NB4 (cell line): ENCODE measurements around the gene FAM120B.

Experiments used
- DNase-seq: peaks from one replicate; pipeline ENCODE4 v3.0.0; 2010; ENCODE audit warnings: low read depth
- H3K4me3 ChIP-seq: one replicate; pipeline ENCODE4 v1.5.1; 2011; ENCODE audit warnings: mild to moderate bottlenecking, low read depth, low read length, moderate library complexity
- MAX ChIP-seq: IDR thresholded peaks from 2 replicates; pipeline ENCODE4 v1.6.1; 2011; ENCODE audit warnings: low read depth, low read length
- MYC ChIP-seq: IDR thresholded peaks from 2 replicates; pipeline ENCODE4 v1.6.1; 2011; ENCODE audit warnings: low read depth, low read length
- POLR2A ChIP-seq: IDR thresholded peaks from 2 replicates; pipeline ENCODE4 v1.6.1; 2011; ENCODE audit warnings: mild to moderate bottlenecking; ENCODE audit not compliant: insufficient read length; ENCODE audit errors: extremely low read depth
- TF ChIP-seq, protein P1 (sequence below): IDR thresholded peaks from one replicate; pipeline ENCODE4 v1.5.1; 2012; ENCODE audit warnings: low read depth, low read length

FAM120B gene

DNA sequence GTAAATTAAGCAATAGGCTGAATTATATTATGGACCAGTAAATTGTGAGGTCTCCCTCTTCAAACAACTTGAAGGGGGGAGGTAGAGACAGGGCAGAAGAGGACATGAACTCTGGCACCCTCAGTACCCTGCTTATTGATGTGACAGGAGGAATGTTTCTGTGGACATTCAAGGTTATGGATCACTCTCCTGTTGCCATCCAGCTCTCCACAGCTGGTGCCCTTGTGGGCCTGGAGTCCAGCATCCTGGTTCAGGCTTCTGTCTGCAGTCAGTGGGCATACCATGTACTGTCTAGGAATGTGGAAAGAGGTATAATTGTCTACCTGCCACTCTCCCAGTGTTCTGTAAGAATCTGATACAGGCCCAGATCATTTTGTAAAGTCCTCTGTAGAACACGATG, 55.6 kb downstream of the FAM120B start:
- no peak for DNase-seq
- no peak overlapping the region for H3K4me3 ChIP-seq
- TF ChIP-seq, protein P1, sequence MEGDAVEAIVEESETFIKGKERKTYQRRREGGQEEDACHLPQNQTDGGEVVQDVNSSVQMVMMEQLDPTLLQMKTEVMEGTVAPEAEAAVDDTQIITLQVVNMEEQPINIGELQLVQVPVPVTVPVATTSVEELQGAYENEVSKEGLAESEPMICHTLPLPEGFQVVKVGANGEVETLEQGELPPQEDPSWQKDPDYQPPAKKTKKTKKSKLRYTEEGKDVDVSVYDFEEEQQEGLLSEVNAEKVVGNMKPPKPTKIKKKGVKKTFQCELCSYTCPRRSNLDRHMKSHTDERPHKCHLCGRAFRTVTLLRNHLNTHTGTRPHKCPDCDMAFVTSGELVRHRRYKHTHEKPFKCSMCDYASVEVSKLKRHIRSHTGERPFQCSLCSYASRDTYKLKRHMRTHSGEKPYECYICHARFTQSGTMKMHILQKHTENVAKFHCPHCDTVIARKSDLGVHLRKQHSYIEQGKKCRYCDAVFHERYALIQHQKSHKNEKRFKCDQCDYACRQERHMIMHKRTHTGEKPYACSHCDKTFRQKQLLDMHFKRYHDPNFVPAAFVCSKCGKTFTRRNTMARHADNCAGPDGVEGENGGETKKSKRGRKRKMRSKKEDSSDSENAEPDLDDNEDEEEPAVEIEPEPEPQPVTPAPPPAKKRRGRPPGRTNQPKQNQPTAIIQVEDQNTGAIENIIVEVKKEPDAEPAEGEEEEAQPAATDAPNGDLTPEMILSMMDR: no peak
- TF ChIP-seq MYC: no peak
- TF ChIP-seq POLR2A: no peak

GRCh38 chr6:170363255-170363654, 56.7 kb downstream of the FAM120B start:
- H3K4me3 ChIP-seq: no peak overlapping the region
- TF ChIP-seq POLR2A: no peak
- no peak for TF ChIP-seq MYC
- TF ChIP-seq MAX: no peak
- TF ChIP-seq, protein P1: no peak
- DNase-seq: no peak

- TF ChIP-seq MAX (no peak), POLR2A (no peak), MYC (no peak)
- TF ChIP-seq, protein P1: no peak
These were observed 58.6 kb downstream of the FAM120B start for GRCh38 chr6:170365121-170365520.

GRCh38 chr6:170365593-170365992, 59.0 kb downstream of the FAM120B start:
- H3K4me3 ChIP-seq: no peak overlapping the region
- DNase-seq: no peak
- TF ChIP-seq, protein P1: no peak
- TF ChIP-seq MAX (no peak), MYC (no peak)

More at GRCh38 chr6:170365121-170365520, 58.6 kb downstream of the FAM120B start:
- no peak overlapping the region for H3K4me3 ChIP-seq
- DNase-seq: no peak

DNA sequence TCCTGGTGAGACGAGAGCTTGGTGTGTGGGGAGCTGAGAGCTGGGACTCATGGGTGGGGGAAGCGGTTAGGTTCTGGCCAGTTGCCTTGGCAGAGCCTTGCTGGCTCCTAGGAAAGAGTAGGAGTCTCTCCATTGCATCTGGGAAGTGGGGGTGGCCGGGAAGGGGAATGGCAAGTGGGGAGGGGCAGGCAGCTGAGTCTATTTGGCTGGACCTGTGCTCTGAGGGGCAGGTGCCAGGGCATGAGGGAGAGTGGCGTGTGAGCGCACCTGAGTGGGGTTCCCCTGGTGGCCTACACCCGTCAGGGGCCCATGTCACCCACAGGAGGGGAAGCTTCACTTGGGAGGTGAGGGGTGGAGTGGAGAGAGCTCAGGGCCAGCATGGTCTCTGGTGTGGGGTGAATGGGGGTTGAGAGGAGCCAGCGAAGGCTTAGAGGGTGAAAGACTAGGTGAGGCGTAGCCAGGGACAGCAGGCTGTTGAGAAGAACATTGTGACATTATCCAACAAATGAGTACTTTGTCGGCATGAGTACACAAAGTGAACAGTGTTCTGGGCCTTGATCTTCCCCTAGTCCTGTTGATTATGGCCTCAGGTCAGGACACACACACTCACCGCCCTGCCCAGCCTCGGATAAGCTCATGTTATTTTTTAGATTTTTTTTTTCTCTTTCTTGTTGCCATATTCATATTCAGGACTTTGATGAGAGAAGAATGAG, 59.8 kb downstream of the FAM120B start:
- no peak overlapping the region for H3K4me3 ChIP-seq
- DNase-seq: no peak
- TF ChIP-seq MAX: no peak
- TF ChIP-seq MYC: no peak
- no peak for TF ChIP-seq POLR2A
- TF ChIP-seq, protein P1: no peak
